Thyroid gland (tissue), 4 donors: ENCODE results near the gene EHMT1. TPM values are rescaled to one million over a fixed set of nuclear protein-coding genes. Genes with fewer than 3 reads are reported as not detected.

Experiments
- DNase-seq, 2 donors: peaks; one replicate each; pipeline ENCODE4 v3.0.0-alpha.2; 2019
- H3K27ac ChIP-seq, 3 donors: fragments of 200-600 bp; sonication (generic); 1 replicate in 2 of 3; 2 replicates in 1 of 3; pipeline ENCODE4 v1.5.1; 2016 to 2019; ENCODE audit warnings: mild to moderate bottlenecking in 1 of 3, moderate library complexity in 1 of 3
- H3K27me3 ChIP-seq: fragments of 200-600 bp; sonication (generic); one replicate; pipeline ENCODE4 v1.5.1; 2019
- H3K36me3 ChIP-seq, 2 donors: fragments of 200-600 bp; sonication (generic); one replicate each; pipeline ENCODE4 v1.5.1; 2016 to 2019
- H3K4me1 ChIP-seq, 2 donors: fragments of 200-600 bp; sonication (generic); one replicate each; pipeline ENCODE4 v1.5.1; 2017 to 2019
- H3K4me3 ChIP-seq, 3 donors: fragments of 200-600 bp; sonication (generic); replicated peaks in 1 of 3; 1 replicate in 2 of 3; 2 replicates in 1 of 3; pipeline ENCODE4 v1.5.1; 2016; ENCODE audit warnings: mild to moderate bottlenecking in 1 of 3
- H3K9me3 ChIP-seq: fragments of 200-600 bp; sonication (generic); one replicate; pipeline ENCODE4 v1.5.1; 2017
- CTCF ChIP-seq, 6 experiments: fragments of 200-600 bp in 3 of 6; fragments of 450-650 bp in 3 of 6; sonication (generic) in 3 of 6; IDR thresholded peaks; one replicate each; pipeline ENCODE4 v1.5.1; 2016 to 2019; ENCODE audit warnings: antibody characterized with exemption in 6 of 6, mild to moderate bottlenecking in 2 of 6, inconsistent platforms in 1 of 6, moderate library complexity in 1 of 6
- POLR2A ChIP-seq, 2 donors: fragments of 450-650 bp; IDR thresholded peaks; one replicate each; pipeline ENCODE4 v1.6.1; 2017; ENCODE audit warnings: antibody characterized with exemption in 2 of 2, mild to moderate bottlenecking in 2 of 2, moderate library complexity in 1 of 2
- WGBS, 2 donors: methylation state at CpG; one replicate each; pipeline ENCODE4 v1.1.5; 2017; 5-methylcytosine and 5-hydroxymethylcytosine counted together
- intact Hi-C: fragments of 100-400 bp; cut with DNase I; formaldehyde crosslinking; loops from one replicate; pipeline ENCODE4 v1.15.1; 2023
- total RNA-seq, 4 donors: library from RNA; depleted of rRNA; stranded (reverse); fragments of >200 nt; gene quantifications; one replicate each; pipeline ENCODE4 v1.2.3, GENCODE V29; 2016

The EHMT1 gene
- total RNA-seq, 4 donors from 2014 or later: 56.8 to 99.5 (median 94.4) TPM

GRCh38 chr9:137575364-137575715 is 43.5 kb upstream of the EHMT1 start:
- DNase-seq: no peak
- Histone ChIP-seq H3K36me3 (peaks cover 16 to 23% of the 10 kb centered on the region in 2 donors), H3K4me1 (peaks cover 13 to 19% of the 10 kb centered on the region in 2 donors), H3K27ac (no peak overlapping the region), H3K27me3 (no peaks in the 10 kb centered on the region), H3K4me3 (no peak overlapping the region), H3K9me3 (no peaks in the 10 kb centered on the region)
- intact Hi-C loops: no loop called here
- 78 to 90% methylated on average over 9 of the region's 9 CpGs for WGBS, 2 donors
- TF ChIP-seq CTCF (IDR thresholded peaks at IDR 0.05) (no peak), POLR2A (IDR thresholded peaks at IDR 0.05) (no peak)

GRCh38 chr9:137575716-137576411 is 42.9 kb upstream of the EHMT1 start:
- intact Hi-C loops: no loop called here
- no peak for DNase-seq
- Histone ChIP-seq H3K9me3 (no peaks in the 10 kb centered on the region), H3K4me3 (no peak overlapping the region), H3K36me3 (peaks cover 16 to 23% of the 10 kb centered on the region in 2 donors), H3K27ac (no peak overlapping the region), H3K27me3 (no peaks in the 10 kb centered on the region), H3K4me1 (peaks cover 13 to 19% of the 10 kb centered on the region in 2 donors)
- TF ChIP-seq POLR2A (IDR thresholded peaks at IDR 0.05) (no peak), CTCF (IDR thresholded peaks at IDR 0.05) (no peak)
- 88 to 92% methylated on average over 12 of the region's 12 CpGs for WGBS, 2 donors

GRCh38 chr9:137578518-137579258 is 40.1 kb upstream of the EHMT1 start, which contains the start of gene DPH7:
Gene DPH7, minus strand, starts transcription at chr9:137578925. Its CDS starts 148 bp downstream, at chr9:137578777.
- peak; percentile 95 to 98 for DNase-seq
- peaks cover 13 to 19% of the 10 kb centered on the region in 2 donors for H3K4me1 ChIP-seq
- H3K27me3 ChIP-seq: no peaks in the 10 kb centered on the region
- peak within 1 kb of the TSS in 2 of 3 donors; percentile 44 to 72 for H3K27ac ChIP-seq
- intact Hi-C loops: no loop called here
- H3K36me3 ChIP-seq: peaks cover 13 to 16% of the 10 kb centered on the region in 2 donors
- no peaks in the 10 kb centered on the region for H3K9me3 ChIP-seq
- peak within 1 kb of the TSS; percentile 94 to 96 (median 94) for H3K4me3 ChIP-seq
- TF ChIP-seq POLR2A (IDR thresholded peaks at IDR 0.05) (peak in 1 of 2 donors; percentile 69), CTCF (IDR thresholded peaks at IDR 0.05) (peak; percentile 63 to 96 (median 86))
- WGBS, 2 donors: 0 to 1% methylated on average over 11 to 24 of the region's 82 CpGs

GRCh38 chr9:137579259-137579604 is 39.6 kb upstream of the EHMT1 start:
- DNase-seq: no peak
- peaks cover 8 to 12% of the 10 kb centered on the region in 2 donors for H3K36me3 ChIP-seq
- no peaks in the 10 kb centered on the region for H3K9me3 ChIP-seq
- no peaks in the 10 kb centered on the region for H3K27me3 ChIP-seq
- no peak for TF ChIP-seq POLR2A (IDR thresholded peaks at IDR 0.05)
- TF ChIP-seq CTCF (IDR thresholded peaks at IDR 0.05): peak in 1 of 6 experiments; percentile 17
- intact Hi-C loops: no loop called here
- H3K4me3 ChIP-seq: peak overlapping the region in 2 of 3 donors; percentile 94
- 26 to 32% methylated on average over 4 to 6 of the region's 19 CpGs for WGBS, 2 donors
- H3K4me1 ChIP-seq: peaks cover 13 to 19% of the 10 kb centered on the region in 2 donors
- peak overlapping the region in 2 of 3 donors; percentile 44 to 72 for H3K27ac ChIP-seq
